ENCODE results near the gene RIMS4.
"Not testable (repeated sequence)": the region's sequence is repeated elsewhere in the genome, so short reads cannot be mapped to it uniquely, and the experiment has no call there.

Gene RIMS4

GRCh38 chr20:44837946-44838345, 27.6 kb upstream of the RIMS4 start:
- H3K36me3 ChIP-seq (ENCODE audit: insufficient read depth, low read length), result no peaks in the 10 kb centered on the region
- H3K4me1 ChIP-seq (ENCODE audit: insufficient read depth, low read length), result no peaks in the 10 kb centered on the region; the same call in 1 of the 2 replicates
- peaks cover 5% of the 10 kb centered on the region; the same call in 1 of the 2 replicates for H3K9me3 ChIP-seq (ENCODE audit: control insufficient read depth, insufficient read depth, low read length)
- H3K9ac ChIP-seq (ENCODE audit: low read depth, low read length), result no peak overlapping the region

GRCh38 chr20:44836601-44837120, 26.3 kb upstream of the RIMS4 start:
- Histone ChIP-seq H3K4me1 (ENCODE audit: insufficient read depth, low read length) (no peaks in the 10 kb centered on the region; the same call in 1 of the 2 replicates), H3K9me3 (ENCODE audit: control insufficient read depth, insufficient read depth, low read length) (peaks cover 5% of the 10 kb centered on the region; the same call in 1 of the 2 replicates), H3K36me3 (ENCODE audit: insufficient read depth, low read length) (no peaks in the 10 kb centered on the region), H3K9ac (ENCODE audit: low read depth, low read length) (no peak overlapping the region)

- H3K9ac ChIP-seq (ENCODE audit: low read depth, low read length), result no peak overlapping the region
- H3K4me1 ChIP-seq (ENCODE audit: insufficient read depth, low read length), result no peaks in the 10 kb centered on the region; the same call in 1 of the 2 replicates
- no peaks in the 10 kb centered on the region for H3K36me3 ChIP-seq (ENCODE audit: insufficient read depth, low read length)
- peaks cover 5% of the 10 kb centered on the region; the same call in 1 of the 2 replicates for H3K9me3 ChIP-seq (ENCODE audit: control insufficient read depth, insufficient read depth, low read length)
Observed at GRCh38 chr20:44835661-44836221, 25.4 kb upstream of the RIMS4 start.

GRCh38 chr20:44835116-44835515, 24.8 kb upstream of the RIMS4 start:
- Histone ChIP-seq H3K36me3 (ENCODE audit: insufficient read depth, low read length) (no peaks in the 10 kb centered on the region), H3K4me1 (ENCODE audit: insufficient read depth, low read length) (no peaks in the 10 kb centered on the region; the same call in 1 of the 2 replicates), H3K9ac (ENCODE audit: low read depth, low read length) (no peak overlapping the region), H3K9me3 (ENCODE audit: control insufficient read depth, insufficient read depth, low read length) (peaks cover under 1% of the 10 kb centered on the region; the same call in 1 of the 2 replicates)

GRCh38 chr20:44834693-44835092, 24.3 kb upstream of the RIMS4 start:
- H3K9ac ChIP-seq (ENCODE audit: low read depth, low read length), result no peak overlapping the region
- H3K9me3 ChIP-seq (ENCODE audit: control insufficient read depth, insufficient read depth, low read length), result no peaks in the 10 kb centered on the region
- H3K4me1 ChIP-seq (ENCODE audit: insufficient read depth, low read length), result no peaks in the 10 kb centered on the region; the same call in 1 of the 2 replicates
- H3K36me3 ChIP-seq (ENCODE audit: insufficient read depth, low read length), result no peaks in the 10 kb centered on the region

GRCh38 chr20:44833437-44833836, 23.1 kb upstream of the RIMS4 start:
- no peaks in the 10 kb centered on the region for H3K9me3 ChIP-seq (ENCODE audit: control insufficient read depth, insufficient read depth, low read length)
- H3K36me3 ChIP-seq (ENCODE audit: insufficient read depth, low read length), result no peaks in the 10 kb centered on the region
- H3K4me1 ChIP-seq (ENCODE audit: insufficient read depth, low read length), result no peaks in the 10 kb centered on the region; the same call in 1 of the 2 replicates
- no peak overlapping the region for H3K9ac ChIP-seq (ENCODE audit: low read depth, low read length)

GRCh38 chr20:44832724-44833123, 22.4 kb upstream of the RIMS4 start:
- H3K9me3 ChIP-seq (ENCODE audit: control insufficient read depth, insufficient read depth, low read length), result no peaks in the 10 kb centered on the region

GRCh38 chr20:44830995-44831394, 20.6 kb upstream of the RIMS4 start:
- H3K4me1 ChIP-seq (ENCODE audit: insufficient read depth, low read length), result no peaks in the 10 kb centered on the region; the same call in 1 of the 2 replicates
- H3K9me3 ChIP-seq (ENCODE audit: control insufficient read depth, insufficient read depth, low read length), result no peaks in the 10 kb centered on the region
- no peak overlapping the region for H3K9ac ChIP-seq (ENCODE audit: low read depth, low read length)
- no peaks in the 10 kb centered on the region for H3K36me3 ChIP-seq (ENCODE audit: insufficient read depth, low read length)

More at GRCh38 chr20:44832724-44833123, 22.4 kb upstream of the RIMS4 start:
- Histone ChIP-seq H3K36me3 (ENCODE audit: insufficient read depth, low read length) (no peaks in the 10 kb centered on the region), H3K4me1 (ENCODE audit: insufficient read depth, low read length) (no peaks in the 10 kb centered on the region; the same call in 1 of the 2 replicates), H3K9ac (ENCODE audit: low read depth, low read length) (no peak overlapping the region)

GRCh38 chr20:44830523-44830922, 20.2 kb upstream of the RIMS4 start:
- no peaks in the 10 kb centered on the region for H3K9me3 ChIP-seq (ENCODE audit: control insufficient read depth, insufficient read depth, low read length)
- H3K9ac ChIP-seq (ENCODE audit: low read depth, low read length), result no peak overlapping the region
- H3K36me3 ChIP-seq (ENCODE audit: insufficient read depth, low read length), result no peaks in the 10 kb centered on the region
- no peaks in the 10 kb centered on the region; the same call in 1 of the 2 replicates for H3K4me1 ChIP-seq (ENCODE audit: insufficient read depth, low read length)

GRCh38 chr20:44829688-44830087, 19.3 kb upstream of the RIMS4 start:
- H3K4me1 ChIP-seq (ENCODE audit: insufficient read depth, low read length), result no peaks in the 10 kb centered on the region; the same call in 1 of the 2 replicates
- H3K9me3 ChIP-seq (ENCODE audit: control insufficient read depth, insufficient read depth, low read length), result no peaks in the 10 kb centered on the region
- H3K9ac ChIP-seq (ENCODE audit: low read depth, low read length), result no peak overlapping the region
- no peaks in the 10 kb centered on the region for H3K36me3 ChIP-seq (ENCODE audit: insufficient read depth, low read length)

- no peaks in the 10 kb centered on the region for H3K36me3 ChIP-seq (ENCODE audit: insufficient read depth, low read length)
- no peaks in the 10 kb centered on the region for H3K9me3 ChIP-seq (ENCODE audit: control insufficient read depth, insufficient read depth, low read length)
- no peaks in the 10 kb centered on the region; the same call in 1 of the 2 replicates for H3K4me1 ChIP-seq (ENCODE audit: insufficient read depth, low read length)
- no peak overlapping the region for H3K9ac ChIP-seq (ENCODE audit: low read depth, low read length)
Observed at GRCh38 chr20:44828640-44829039, 18.3 kb upstream of the RIMS4 start.

GRCh38 chr20:44827401-44827800, 17.1 kb upstream of the RIMS4 start:
- Histone ChIP-seq H3K9ac (ENCODE audit: low read depth, low read length) (no peak overlapping the region), H3K36me3 (ENCODE audit: insufficient read depth, low read length) (no peaks in the 10 kb centered on the region), H3K4me1 (ENCODE audit: insufficient read depth, low read length) (no peaks in the 10 kb centered on the region; the same call in 1 of the 2 replicates), H3K9me3 (ENCODE audit: control insufficient read depth, insufficient read depth, low read length) (no peaks in the 10 kb centered on the region)

GRCh38 chr20:44821576-44821975, 11.2 kb upstream of the RIMS4 start:
- not testable (repeated sequence) for H3K9me3 ChIP-seq (ENCODE audit: control insufficient read depth, insufficient read depth, low read length); H3K4me1 ChIP-seq (ENCODE audit: insufficient read depth, low read length); H3K36me3 ChIP-seq (ENCODE audit: insufficient read depth, low read length); H3K9ac ChIP-seq (ENCODE audit: low read depth, low read length)

- no peak overlapping the region for H3K9ac ChIP-seq (ENCODE audit: low read depth, low read length)
- H3K36me3 ChIP-seq (ENCODE audit: insufficient read depth, low read length), result no peaks in the 10 kb centered on the region
- H3K9me3 ChIP-seq (ENCODE audit: control insufficient read depth, insufficient read depth, low read length), result no peaks in the 10 kb centered on the region
- no peaks in the 10 kb centered on the region for H3K4me1 ChIP-seq (ENCODE audit: insufficient read depth, low read length)
Observed at GRCh38 chr20:44819936-44820335, 9.6 kb upstream of the RIMS4 start.

GRCh38 chr20:44817143-44817910, 7.0 kb upstream of the RIMS4 start:
- H3K4me1 ChIP-seq (ENCODE audit: insufficient read depth, low read length), result no peaks in the 10 kb centered on the region
- H3K36me3 ChIP-seq (ENCODE audit: insufficient read depth, low read length), result no peaks in the 10 kb centered on the region
- H3K9ac ChIP-seq (ENCODE audit: low read depth, low read length), result no peak overlapping the region
- H3K9me3 ChIP-seq (ENCODE audit: control insufficient read depth, insufficient read depth, low read length), result no peaks in the 10 kb centered on the region
